Islet precursor cell (in vitro differentiated cells): ENCODE data around the gene ATXN7L1.

Experiments
- DNase-seq: peaks from one replicate; pipeline ENCODE4 v3.0.0-alpha.2; 2018

ATXN7L1 gene

GRCh38 chr7:105826143-105826542 lies 50.3 kb downstream of the ATXN7L1 start:
- DNase-seq = peak; percentile 10

- no peak for DNase-seq
Observed at GRCh38 chr7:105825371-105825770, 51.0 kb downstream of the ATXN7L1 start.

GRCh38 chr7:105822806-105823205 lies 53.6 kb downstream of the ATXN7L1 start:
- DNase-seq = no peak

DNA sequence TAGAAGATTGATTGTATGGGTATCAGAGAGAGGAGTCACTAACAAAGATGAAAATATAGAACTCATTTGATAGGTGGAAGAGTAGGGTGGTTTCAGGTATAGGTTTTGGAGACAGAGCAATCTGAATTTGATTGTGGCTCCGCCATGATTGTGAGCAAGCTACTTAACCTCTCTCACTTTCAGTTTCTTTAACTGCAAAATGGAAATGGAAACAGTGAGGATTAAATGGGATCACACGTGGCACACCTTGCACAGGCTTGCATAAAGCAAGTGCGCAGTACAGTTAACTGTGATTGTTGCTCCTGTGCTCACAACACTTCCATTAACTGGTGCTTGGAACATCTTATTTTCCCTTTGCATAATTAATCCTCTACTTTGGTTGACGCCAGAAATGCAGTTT lies 54.9 kb downstream of the ATXN7L1 start:
- DNase-seq = no peak

DNA sequence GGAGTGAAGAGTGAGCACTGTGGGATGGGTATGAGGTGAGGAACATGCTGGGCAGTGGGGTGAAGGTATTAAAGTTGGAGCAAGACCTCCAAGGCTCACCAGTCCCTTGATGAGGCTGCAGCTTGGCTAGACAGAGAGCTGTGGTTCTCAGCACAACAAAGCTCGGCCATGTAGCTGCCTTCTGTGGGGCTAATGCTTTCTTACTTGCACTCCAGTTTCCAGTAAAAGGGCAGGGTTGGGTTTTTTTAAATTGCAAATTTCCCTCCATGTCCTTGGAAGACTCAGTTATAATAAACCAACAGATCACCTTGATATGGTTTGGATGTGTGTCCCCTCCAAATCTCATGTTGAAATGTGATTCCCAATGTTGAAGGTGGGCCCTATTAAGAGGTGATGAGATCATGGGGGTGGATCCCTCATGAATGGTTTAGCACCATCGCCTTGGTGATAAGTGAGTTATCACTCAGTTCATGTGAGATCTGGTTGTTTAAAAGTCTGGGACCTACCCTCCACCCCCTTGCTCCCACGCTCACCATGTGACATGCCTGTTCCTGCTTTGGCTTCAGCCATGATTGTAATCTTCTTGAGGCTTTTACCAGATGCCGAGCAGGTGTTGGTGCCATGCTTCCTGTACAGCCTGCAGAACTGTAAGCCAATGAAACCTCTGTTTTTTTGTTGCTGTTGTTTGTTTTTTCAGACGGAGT lies 55.9 kb downstream of the ATXN7L1 start:
- DNase-seq = peak; percentile 12

DNA sequence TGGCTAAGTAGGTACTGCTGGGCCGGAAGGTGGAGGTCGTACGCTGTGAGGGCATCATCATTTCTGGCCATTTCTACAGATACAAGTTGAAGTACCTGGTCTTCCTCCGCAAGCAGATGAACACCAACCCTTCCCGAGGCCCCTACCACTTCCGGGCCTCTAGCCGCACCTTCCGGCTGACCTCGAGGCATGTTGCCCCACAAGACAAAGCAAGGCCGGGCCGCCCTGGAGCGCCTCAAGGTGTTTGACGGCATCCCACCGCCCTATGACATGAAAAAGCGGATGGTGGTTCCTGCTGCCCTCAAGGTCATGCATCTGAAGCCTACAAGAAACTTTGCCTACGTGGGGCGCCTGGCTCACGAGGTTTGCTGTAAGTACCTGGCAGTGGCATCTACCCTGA lies 56.8 kb downstream of the ATXN7L1 start:
- peak; percentile 22 for DNase-seq

DNA sequence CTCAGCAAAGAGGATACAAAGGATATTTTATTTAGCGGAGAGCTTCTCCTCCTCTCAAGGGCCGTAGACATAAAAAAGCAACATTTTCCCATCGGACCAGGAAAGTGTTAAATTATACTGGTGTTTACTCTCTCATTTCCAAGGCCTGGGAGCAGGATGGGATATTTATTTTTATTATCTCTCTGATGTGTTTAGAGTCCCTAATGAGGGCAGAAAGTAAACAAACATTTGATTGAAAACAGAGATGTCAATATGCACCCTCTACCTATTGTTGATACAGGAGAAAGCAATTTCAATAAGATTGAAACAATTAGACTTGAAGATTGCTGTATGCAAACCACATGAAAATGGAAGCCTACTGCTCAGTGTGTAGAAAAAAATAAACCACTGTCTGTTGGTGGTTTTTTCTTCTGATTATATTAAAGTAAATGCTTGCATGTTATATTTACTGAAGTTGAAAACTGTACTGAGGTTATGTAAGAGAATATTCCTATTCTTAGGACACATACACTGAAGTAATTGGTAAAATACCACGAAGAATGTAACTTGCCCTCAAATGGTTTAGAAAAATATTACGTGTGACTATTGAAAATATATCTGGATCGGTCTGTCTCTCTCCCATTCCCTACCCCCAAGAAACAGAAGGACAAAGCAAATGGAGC lies 59.3 kb downstream of the ATXN7L1 start:
- DNase-seq = no peak

GRCh38 chr7:105816266-105816843 lies 60.0 kb downstream of the ATXN7L1 start:
- DNase-seq = no peak

DNA sequence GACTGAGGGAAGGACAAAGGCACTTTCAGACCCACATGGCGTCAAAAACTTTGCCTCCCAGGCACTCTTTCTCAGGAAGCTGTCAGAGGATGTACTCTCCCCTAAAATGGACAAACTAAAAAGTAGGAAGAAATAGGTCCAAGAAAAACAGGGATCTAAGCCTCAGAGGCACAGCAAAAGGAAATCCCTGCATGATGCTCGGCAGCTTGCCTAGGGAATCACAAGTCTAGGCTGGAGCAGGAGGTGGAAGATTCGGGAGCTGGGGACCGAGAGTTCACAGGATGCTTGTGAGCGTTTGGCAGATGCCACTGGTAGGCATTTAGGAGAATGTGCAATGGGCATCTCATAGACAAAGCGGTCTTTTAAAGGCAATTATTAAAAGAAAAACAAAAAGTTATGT lies 60.8 kb downstream of the ATXN7L1 start:
- DNase-seq = no peak

DNA sequence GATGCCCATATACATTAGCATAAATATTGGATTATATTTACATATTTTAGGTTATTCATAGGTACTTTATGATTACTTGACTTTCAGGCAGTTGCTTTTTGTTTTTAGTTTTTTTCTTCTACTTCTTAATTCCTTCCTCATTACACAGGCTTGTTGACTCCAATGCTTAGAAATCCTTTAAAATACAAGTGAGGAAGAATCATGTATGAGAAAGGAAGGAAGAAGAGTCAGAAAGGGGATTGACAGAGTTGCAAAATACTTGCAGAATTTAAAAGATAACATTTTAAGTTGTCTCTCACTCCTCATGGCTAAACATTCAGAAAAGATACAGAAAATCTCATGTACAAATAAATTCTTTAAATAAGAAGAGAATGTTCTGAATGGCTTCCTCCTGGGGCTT lies 61.9 kb downstream of the ATXN7L1 start:
- no peak for DNase-seq

DNA sequence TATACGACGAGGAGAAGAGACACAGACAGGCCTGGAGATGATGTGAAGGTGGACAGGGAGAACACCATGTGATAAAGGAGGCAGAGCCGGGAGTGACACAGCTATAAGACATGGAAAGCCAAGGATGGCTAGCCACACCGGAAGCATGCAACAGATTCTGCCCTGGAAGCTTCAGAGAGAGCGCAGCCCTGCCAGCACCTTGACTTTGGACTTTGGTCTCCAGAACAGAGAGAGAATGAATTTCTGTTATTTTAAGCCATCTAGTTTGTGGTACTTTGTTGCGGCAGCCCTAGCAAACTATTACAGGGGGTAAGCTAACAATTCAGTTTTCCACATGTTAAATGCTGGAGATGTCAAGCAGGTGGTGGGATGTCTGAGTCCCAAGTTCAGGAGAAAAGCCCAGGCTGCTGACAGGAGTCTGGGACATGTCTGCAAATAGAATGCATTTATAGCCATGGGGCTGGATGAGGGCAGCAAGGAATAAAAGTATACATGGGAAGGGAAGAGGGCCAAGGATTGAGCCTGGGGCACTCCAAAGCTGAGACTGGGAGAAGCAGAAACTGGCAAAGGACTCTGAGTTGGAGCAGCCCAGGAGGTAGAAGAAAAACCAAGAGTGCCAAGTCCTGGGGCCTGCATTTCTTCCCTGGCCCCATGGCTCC lies 65.1 kb downstream of the ATXN7L1 start:
- DNase-seq = no peak

DNA sequence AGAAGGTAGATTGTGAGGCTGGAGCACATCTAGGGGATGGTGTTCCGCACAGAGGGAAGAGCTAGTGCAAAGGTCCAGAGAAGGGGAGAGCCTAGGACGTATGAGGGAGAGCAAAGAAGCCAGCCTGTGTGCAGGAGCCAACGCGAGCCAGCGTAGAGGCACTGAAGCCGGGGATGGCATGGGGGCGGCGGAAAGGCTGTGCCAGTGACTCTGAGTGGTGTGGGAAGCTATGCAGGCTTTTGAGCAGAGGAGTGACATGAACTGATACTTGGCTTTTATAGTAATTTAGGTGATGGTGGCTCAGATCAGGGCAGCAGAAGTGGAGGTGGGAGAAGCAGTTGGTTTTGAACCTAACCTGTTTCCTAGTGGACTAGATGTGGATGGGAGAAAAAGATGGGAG lies 65.8 kb downstream of the ATXN7L1 start:
- no peak for DNase-seq

- DNase-seq = no peak
Observed at GRCh38 chr7:105808703-105809590, 67.5 kb downstream of the ATXN7L1 start.

DNA sequence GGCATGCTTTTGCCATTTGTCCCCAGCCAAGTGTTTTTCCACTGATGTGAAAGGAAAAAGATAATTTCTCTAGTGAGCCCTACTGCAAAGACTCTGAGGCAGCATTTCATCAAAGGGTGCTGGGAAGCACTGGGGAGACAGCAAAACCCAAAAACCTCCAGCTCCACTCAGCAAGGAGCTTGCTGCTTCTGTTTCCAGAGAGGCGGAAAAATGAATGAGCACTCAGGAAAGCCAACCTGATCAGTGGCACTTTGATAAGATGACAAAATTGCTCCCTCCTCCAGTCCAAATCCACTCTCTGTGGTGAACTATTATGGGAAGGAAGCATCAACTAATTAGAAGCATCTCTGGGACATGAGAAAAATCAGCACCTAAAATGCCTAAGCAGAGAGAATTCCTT lies 68.2 kb downstream of the ATXN7L1 start:
- DNase-seq = no peak

- DNase-seq = no peak
Observed at GRCh38 chr7:105807448-105807762, 69.0 kb downstream of the ATXN7L1 start.

DNA sequence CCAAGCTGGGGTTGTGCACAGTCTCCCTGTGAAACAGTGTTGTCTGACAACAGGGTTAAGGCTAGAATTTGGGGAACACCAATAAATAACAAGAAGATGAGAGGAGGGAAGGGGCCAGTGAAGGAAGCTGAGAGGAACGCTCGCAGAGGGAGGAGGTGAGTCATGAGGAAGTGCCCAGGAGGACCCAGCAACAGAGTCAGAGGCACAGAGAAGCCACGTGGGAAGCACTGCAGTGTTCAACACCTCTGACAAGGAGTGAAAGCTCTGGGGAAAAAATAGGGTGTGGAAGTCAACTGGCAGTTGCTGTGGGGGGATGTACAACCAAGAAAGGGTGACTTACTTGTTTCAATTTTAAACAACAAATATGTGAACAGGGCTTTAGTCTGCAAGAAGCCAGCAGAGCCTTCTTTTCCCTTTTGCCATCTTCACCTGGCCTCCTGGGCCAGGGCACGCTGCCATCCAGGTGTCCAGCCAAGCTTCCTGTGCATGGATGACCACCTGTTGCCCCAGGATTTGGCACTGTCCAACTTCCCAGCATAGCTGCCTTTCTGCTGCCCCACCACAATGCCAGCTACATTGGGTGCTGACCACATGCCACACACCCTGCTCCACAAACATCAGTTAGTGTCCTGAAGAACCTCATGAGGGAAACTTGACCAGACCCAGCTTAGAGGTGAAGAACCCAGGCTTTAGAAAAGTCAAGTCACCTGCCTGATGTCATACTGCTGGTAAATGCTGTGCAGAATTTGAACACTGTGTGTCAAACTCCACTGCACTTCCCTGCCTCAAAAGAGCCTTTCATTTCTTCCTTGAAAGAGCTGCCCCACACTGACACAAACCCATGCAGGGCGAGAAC lies 69.6 kb downstream of the ATXN7L1 start:
- peak; percentile 69 for DNase-seq

DNA sequence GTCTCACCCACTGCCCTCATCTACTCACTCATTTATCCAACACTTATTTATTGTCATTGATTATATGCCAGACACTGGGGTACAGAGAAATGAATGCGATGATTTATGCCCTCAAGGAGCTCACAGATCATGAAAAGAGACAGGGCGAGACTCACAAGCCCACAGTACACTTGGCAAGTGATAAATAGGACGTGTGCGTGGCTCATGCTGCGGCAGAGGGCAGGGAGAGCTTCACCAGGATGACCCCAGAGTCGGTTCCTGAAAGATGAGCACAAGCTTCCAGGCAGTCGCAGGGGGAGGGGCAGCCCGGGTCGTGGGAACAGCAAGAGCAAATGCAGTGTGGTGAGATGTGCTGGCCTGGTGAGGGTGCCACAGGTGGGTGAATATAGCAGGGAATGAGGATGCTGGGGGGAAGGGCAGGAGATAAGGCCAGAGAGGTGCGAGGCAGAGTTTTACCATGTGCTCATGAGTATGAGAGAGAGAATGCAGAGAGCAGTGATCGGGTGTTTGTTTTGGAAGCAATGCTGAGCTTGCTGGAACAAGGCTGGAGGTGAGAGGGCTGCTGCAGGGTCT lies 70.9 kb downstream of the ATXN7L1 start:
- peak; percentile 76 for DNase-seq

GRCh38 chr7:105803429-105803736 lies 73.0 kb downstream of the ATXN7L1 start:
- DNase-seq = no peak

DNA sequence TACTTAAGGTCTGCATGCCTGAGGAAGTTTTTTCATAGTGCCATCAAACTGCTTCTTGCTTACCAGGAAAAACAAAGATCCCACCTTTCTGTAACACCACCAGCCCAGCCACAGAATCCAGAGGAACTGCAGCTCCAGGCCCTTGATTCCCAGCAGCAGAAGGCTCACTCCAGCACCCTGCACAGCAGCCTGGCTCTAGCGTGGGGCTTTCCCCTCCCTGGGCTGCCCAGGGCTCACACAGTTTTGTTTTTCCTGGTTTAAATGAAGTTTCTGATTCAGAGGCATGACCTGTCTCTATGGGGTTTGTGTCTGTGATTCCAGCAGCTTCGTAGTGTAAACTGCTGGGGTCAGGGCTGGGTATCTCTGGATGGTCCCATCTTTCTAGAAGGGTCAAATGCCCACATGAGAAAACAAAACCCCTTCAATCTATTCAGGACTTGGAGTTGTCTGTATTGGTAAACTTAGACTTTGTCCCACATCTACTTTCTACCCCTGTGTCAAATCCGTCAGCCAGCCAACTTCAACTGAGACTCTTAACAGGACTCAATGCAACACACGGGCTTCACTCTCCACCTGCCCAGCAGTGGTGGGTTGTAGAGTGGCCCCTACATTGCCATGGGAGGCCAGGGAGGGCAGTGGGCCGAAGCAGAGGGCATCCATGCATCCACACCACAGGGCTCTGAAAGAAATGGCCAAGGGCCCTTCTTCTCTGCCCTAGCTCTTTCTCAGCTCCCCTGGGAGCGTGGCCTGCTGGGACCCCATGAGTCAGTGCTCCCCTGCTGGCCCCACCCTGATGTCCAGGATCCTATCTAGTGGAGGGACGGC lies 73.6 kb downstream of the ATXN7L1 start:
- peak; percentile 68 for DNase-seq

GRCh38 chr7:105800849-105801534 lies 75.4 kb downstream of the ATXN7L1 start:
- no peak for DNase-seq
